Mesendoderm (in vitro differentiated cells): ENCODE data around the gene TTLL3.

ENCODE experiments used
- DNase-seq: peaks from one replicate; pipeline ENCODE4 v3.0.0; 2013
- H2AK5ac ChIP-seq: 2 replicates; pipeline ENCODE4 v1.6.1; 2013; ENCODE audit warnings: low read length, inconsistent platforms
- H2BK120ac ChIP-seq: 2 replicates; pipeline ENCODE4 v1.6.1; 2013; ENCODE audit warnings: low read depth, mild to moderate bottlenecking, low read length, moderate library complexity, mixed read lengths
- H2BK15ac ChIP-seq: replicated peaks from 2 replicates; pipeline ENCODE4 v1.6.1; 2013; ENCODE audit warnings: low read depth, mild to moderate bottlenecking, moderate library complexity
- H2BK5ac ChIP-seq: 2 replicates; pipeline ENCODE4 v1.6.1; 2013; ENCODE audit warnings: low read length, inconsistent platforms
- H3K18ac ChIP-seq: 2 replicates; pipeline ENCODE4 v1.6.1; 2013; ENCODE audit warnings: mild to moderate bottlenecking, low read length, mixed read lengths
- H3K23ac ChIP-seq: one replicate; pipeline ENCODE4 v1.6.1; 2013; ENCODE audit warnings: low read length
- H3K27ac ChIP-seq: 2 replicates; pipeline ENCODE4 v1.5.1; 2013; ENCODE audit warnings: low read depth, mild to moderate bottlenecking, inconsistent platforms, low read length, moderate library complexity
- H3K27me3 ChIP-seq: 2 replicates; pipeline ENCODE4 v1.6.1; 2013; ENCODE audit warnings: low read length, control low read depth, mild to moderate bottlenecking, inconsistent platforms; ENCODE audit not compliant: insufficient read depth, poor library complexity
- H3K36me3 ChIP-seq: 2 replicates; pipeline ENCODE4 v1.6.1; 2013; ENCODE audit warnings: low read length, inconsistent platforms; ENCODE audit not compliant: control insufficient read depth, insufficient read depth
- H3K4ac ChIP-seq: one replicate; pipeline ENCODE4 v1.6.1; 2013; ENCODE audit warnings: low read depth, mild to moderate bottlenecking, low read length, moderate library complexity
- H3K4me1 ChIP-seq: 2 replicates; pipeline ENCODE4 v1.6.1; 2013; ENCODE audit warnings: low read depth, low read length, inconsistent platforms; ENCODE audit not compliant: control insufficient read depth
- H3K4me2 ChIP-seq: 2 replicates; pipeline ENCODE4 v1.6.1; 2013; ENCODE audit warnings: low read length
- H3K4me3 ChIP-seq: 2 replicates; pipeline ENCODE4 v1.5.1; 2013; ENCODE audit warnings: mild to moderate bottlenecking, low read length
- H3K56ac ChIP-seq: one replicate; pipeline ENCODE4 v1.6.1; 2013; ENCODE audit warnings: low read length
- H3K79me1 ChIP-seq: 2 replicates; pipeline ENCODE4 v1.6.1; 2013; ENCODE audit warnings: low read length, inconsistent platforms
- H3K79me2 ChIP-seq: 2 replicates; pipeline ENCODE4 v1.6.1; 2013; ENCODE audit warnings: mild to moderate bottlenecking, low read length; ENCODE audit not compliant: control insufficient read depth, insufficient read depth
- H3K9ac ChIP-seq: 2 replicates; pipeline ENCODE4 v1.6.1; 2013; ENCODE audit warnings: low read length, inconsistent platforms
- H4K5ac ChIP-seq: one replicate; pipeline ENCODE4 v1.6.1; 2013; ENCODE audit warnings: low read length
- H4K8ac ChIP-seq: one replicate; pipeline ENCODE4 v1.6.1; 2013; ENCODE audit warnings: low read depth, mild to moderate bottlenecking, control low read depth, low read length, moderate library complexity
- WGBS: extraction: QIAGEN DNeasy Blood & Tissue Kit; methylation state at CpG from one replicate; pipeline ENCODE4 v1.1.7; 2013; ENCODE audit warnings: low lambda C conversion rate, missing lambda C conversion rate; ENCODE audit not compliant: insufficient coverage; ENCODE audit errors: extremely low coverage; 5-methylcytosine and 5-hydroxymethylcytosine counted together

TTLL3 gene

DNA sequence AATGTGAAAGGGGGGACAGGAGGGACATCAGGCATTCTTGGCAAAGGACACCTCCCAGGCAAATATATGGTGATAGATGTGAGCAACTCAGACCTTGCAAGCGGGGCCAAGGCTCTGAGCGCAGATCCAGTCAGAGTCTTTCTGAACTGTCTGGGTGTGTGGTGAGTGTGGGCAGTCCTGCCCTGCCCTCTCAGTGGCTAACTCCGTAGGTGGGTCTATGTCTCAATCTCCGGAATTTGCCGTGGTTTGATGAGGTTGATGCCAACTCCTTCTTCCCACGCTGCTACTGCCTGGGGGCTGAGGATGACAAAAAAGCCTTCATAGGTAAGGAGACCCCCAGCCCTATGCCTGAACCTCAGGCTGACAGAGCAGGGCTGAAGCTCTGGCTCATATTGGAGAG lies 7.4 kb downstream of the TTLL3 start:
- Histone ChIP-seq H3K56ac (no peak overlapping the region), H3K4ac (no peak overlapping the region), H2BK120ac (no peak overlapping the region), H3K9ac (no peak overlapping the region), H3K18ac (no peak overlapping the region), H3K27me3 (no peaks in the 10 kb centered on the region), H3K27ac (no peak overlapping the region), H3K4me3 (no peak overlapping the region), H3K79me1 (no peaks in the 10 kb centered on the region), H3K4me2 (no peak overlapping the region), H3K23ac (no peak overlapping the region), H2AK5ac (no peak overlapping the region), H4K5ac (no peak overlapping the region), H3K36me3 (no peaks in the 10 kb centered on the region), H3K4me1 (no peaks in the 10 kb centered on the region), H3K79me2 (no peaks in the 10 kb centered on the region), H2BK5ac (no peak overlapping the region), H4K8ac (no peak overlapping the region), H2BK15ac (no peak overlapping the region)
- no peak for DNase-seq
- no CpG with 5 or more reads among the region's 6 CpGs for WGBS

DNA sequence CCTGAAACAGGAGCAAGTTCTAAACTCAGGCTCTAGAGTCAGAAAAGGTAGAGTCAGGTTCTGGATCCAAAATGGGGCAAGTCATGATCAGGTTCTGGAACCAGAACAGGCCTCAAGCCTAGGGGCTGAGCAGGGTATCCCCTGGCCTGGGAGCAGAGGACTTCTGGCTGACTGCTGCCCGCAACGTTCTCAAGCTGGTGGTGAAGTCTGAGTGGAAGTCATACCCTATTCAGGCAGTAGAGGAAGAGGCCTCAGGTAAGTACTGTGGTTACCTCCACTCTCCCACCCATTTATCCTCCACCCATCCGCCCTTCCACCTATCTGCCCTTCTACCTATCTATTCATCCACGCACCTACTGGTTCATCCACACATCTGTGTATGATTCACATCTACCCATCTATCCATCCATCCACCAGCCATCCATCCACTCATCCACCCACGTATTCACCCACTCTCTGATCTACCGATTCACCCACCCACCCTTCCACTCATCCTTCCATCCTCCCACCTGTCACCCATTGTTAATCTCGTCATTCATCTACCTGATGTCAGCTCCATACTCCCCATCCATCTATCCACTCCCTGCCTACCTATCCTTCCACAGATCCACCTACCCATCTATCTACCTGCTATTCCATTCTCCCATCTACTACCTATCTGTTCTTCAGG lies 8.7 kb downstream of the TTLL3 start:
- Histone ChIP-seq H4K5ac (no peak overlapping the region), H2BK15ac (no peak overlapping the region)
- WGBS = no CpG with 5 or more reads among the region's 7 CpGs

DNA sequence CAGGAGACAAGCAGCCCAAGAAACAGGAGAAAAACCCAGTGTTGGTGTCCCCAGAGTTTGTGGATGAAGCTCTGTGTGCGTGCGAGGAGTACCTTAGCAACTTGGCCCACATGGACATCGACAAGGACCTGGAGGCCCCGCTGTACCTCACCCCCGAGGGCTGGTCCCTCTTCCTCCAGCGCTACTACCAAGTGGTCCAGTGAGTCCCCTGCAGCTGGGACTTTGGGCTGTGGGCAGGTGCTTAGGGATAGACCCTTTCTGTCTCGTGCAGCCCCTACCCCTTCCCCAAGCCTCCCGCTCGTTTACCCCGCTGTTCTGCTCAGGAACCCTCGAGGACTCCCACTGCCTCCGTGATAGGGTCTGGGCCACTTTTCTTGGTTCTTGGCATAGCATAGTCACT lies 10.5 kb downstream of the TTLL3 start:
- no peak overlapping the region for H2BK5ac ChIP-seq
- H2AK5ac ChIP-seq = no peak overlapping the region
- no peak overlapping the region for H3K4ac ChIP-seq
- no peak for DNase-seq
- H3K18ac ChIP-seq = no peak overlapping the region
- no peak overlapping the region for H3K23ac ChIP-seq
- H3K56ac ChIP-seq = no peak overlapping the region
- no CpG with 5 or more reads among the region's 12 CpGs for WGBS
- no peaks in the 10 kb centered on the region for H3K4me1 ChIP-seq
- no peak overlapping the region for H2BK120ac ChIP-seq
- no peak overlapping the region for H3K4me3 ChIP-seq
- H3K79me2 ChIP-seq = no peaks in the 10 kb centered on the region
- no peak overlapping the region for H3K27ac ChIP-seq
- no peak overlapping the region for H3K9ac ChIP-seq
- no peak overlapping the region for H4K8ac ChIP-seq
- no peaks in the 10 kb centered on the region for H3K36me3 ChIP-seq
- H4K5ac ChIP-seq = no peak overlapping the region
- H3K27me3 ChIP-seq = no peaks in the 10 kb centered on the region
- H3K4me2 ChIP-seq = no peak overlapping the region
- no peaks in the 10 kb centered on the region for H3K79me1 ChIP-seq
- H2BK15ac ChIP-seq = no peak overlapping the region

More for the DNA sequence above, 8.7 kb downstream of the TTLL3 start:
- no peak overlapping the region for H3K18ac ChIP-seq
- H3K23ac ChIP-seq = no peak overlapping the region
- no peaks in the 10 kb centered on the region for H3K36me3 ChIP-seq
- H3K27me3 ChIP-seq = no peaks in the 10 kb centered on the region
- H3K79me1 ChIP-seq = no peaks in the 10 kb centered on the region
- H2BK120ac ChIP-seq = no peak overlapping the region
- H4K8ac ChIP-seq = no peak overlapping the region
- no peak overlapping the region for H3K27ac ChIP-seq
- H3K56ac ChIP-seq = no peak overlapping the region
- no peak overlapping the region for H3K4ac ChIP-seq
- H2AK5ac ChIP-seq = no peak overlapping the region
- H3K4me2 ChIP-seq = no peak overlapping the region
- H3K9ac ChIP-seq = no peak overlapping the region
- DNase-seq = no peak
- H3K4me1 ChIP-seq = no peaks in the 10 kb centered on the region
- H3K79me2 ChIP-seq = no peaks in the 10 kb centered on the region
- no peak overlapping the region for H2BK5ac ChIP-seq
- no peak overlapping the region for H3K4me3 ChIP-seq

DNA sequence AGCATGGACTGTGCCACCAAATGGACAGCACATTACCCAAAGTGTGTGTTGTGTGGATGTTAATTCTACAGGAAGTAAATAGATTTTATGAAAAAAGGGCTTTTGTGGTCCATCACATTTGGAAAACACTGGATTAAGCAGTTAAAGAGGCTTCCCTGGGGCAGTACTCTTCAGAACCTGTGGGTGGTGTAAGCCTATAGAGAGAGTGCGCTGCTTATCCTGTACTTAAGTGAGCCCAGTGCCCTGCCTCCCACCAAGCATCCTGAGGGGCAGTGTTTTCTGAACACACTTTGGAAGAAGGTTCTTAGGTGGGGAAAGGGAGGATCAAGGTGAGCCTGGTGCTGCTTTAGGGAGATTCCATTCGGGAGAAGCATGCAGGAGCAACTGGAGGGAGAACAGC lies 10.9 kb downstream of the TTLL3 start:
- peak; percentile 76 for DNase-seq
- Histone ChIP-seq H3K4ac (no peak overlapping the region), H4K5ac (no peak overlapping the region), H2BK5ac (no peak overlapping the region), H3K4me2 (no peak overlapping the region), H2BK15ac (no peak overlapping the region), H3K56ac (no peak overlapping the region), H3K9ac (no peak overlapping the region), H3K4me3 (no peak overlapping the region), H2AK5ac (no peak overlapping the region), H4K8ac (no peak overlapping the region), H2BK120ac (no peak overlapping the region), H3K79me1 (no peaks in the 10 kb centered on the region), H3K79me2 (no peaks in the 10 kb centered on the region), H3K27me3 (no peaks in the 10 kb centered on the region), H3K27ac (no peak overlapping the region), H3K4me1 (no peaks in the 10 kb centered on the region), H3K36me3 (no peaks in the 10 kb centered on the region), H3K23ac (no peak overlapping the region), H3K18ac (no peak overlapping the region)
- no CpG with 5 or more reads among the region's 2 CpGs for WGBS

DNA sequence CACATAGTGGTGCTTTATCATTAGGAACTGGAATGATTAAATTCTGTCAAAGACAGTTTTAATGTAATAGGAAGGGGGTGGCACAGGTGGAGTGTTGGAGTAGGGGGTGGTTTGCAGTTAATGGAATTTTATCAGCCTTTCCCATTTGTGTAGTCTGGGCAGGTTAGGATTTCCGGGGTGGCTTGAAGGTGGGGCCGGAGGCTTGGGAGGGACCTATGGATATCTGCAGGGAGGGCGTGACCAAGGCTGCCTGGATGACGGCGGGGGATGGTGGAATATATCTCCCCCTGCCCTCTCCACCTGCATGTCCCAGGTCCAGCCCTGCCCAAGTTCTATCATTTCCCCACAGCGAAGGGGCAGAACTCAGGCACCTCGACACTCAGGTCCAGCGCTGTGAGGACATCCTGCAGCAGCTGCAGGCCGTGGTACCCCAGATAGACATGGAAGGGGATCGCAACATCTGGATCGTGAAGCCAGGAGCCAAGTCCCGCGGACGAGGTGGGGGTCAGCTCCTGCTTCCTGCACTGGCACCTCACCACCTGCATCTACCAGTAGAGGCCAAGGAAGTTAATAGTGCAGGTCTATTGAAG lies 15.5 kb downstream of the TTLL3 start:
- H2BK5ac ChIP-seq = no peak overlapping the region
- WGBS = no CpG with 5 or more reads among the region's 14 CpGs
- H3K56ac ChIP-seq = no peak overlapping the region
- no peak overlapping the region for H3K9ac ChIP-seq
- H4K8ac ChIP-seq = no peak overlapping the region
- H3K4me3 ChIP-seq = no peak overlapping the region
- no peak overlapping the region for H3K27ac ChIP-seq
- no peak overlapping the region for H3K18ac ChIP-seq
- H4K5ac ChIP-seq = no peak overlapping the region
- H2BK15ac ChIP-seq = no peak overlapping the region
- no peaks in the 10 kb centered on the region for H3K36me3 ChIP-seq
- no peaks in the 10 kb centered on the region for H3K79me1 ChIP-seq
- no peak overlapping the region for H3K4me2 ChIP-seq
- H2BK120ac ChIP-seq = no peak overlapping the region
- no peaks in the 10 kb centered on the region for H3K4me1 ChIP-seq
- H2AK5ac ChIP-seq = no peak overlapping the region
- no peaks in the 10 kb centered on the region for H3K27me3 ChIP-seq
- no peak for DNase-seq
- no peaks in the 10 kb centered on the region for H3K79me2 ChIP-seq
- no peak overlapping the region for H3K23ac ChIP-seq
- H3K4ac ChIP-seq = no peak overlapping the region
